Breast epithelium (tissue), 3 donors: ENCODE measurements around the gene SCAF8.

Experiments used
- POLR2A ChIP-seq: fragments of 450-650 bp; IDR thresholded peaks from one replicate; pipeline ENCODE4 v1.6.1; 2016; ENCODE audit warnings: antibody characterized with exemption, mild to moderate bottlenecking, moderate library complexity
- TF ChIP-seq, protein P1 (sequence below), 3 donors: fragments of 450-650 bp; IDR thresholded peaks; one replicate each; pipeline ENCODE4 v1.5.1; 2016 to 2017; ENCODE audit warnings: antibody characterized with exemption in 3 of 3, mild to moderate bottlenecking in 3 of 3, moderate library complexity in 3 of 3

DNA sequence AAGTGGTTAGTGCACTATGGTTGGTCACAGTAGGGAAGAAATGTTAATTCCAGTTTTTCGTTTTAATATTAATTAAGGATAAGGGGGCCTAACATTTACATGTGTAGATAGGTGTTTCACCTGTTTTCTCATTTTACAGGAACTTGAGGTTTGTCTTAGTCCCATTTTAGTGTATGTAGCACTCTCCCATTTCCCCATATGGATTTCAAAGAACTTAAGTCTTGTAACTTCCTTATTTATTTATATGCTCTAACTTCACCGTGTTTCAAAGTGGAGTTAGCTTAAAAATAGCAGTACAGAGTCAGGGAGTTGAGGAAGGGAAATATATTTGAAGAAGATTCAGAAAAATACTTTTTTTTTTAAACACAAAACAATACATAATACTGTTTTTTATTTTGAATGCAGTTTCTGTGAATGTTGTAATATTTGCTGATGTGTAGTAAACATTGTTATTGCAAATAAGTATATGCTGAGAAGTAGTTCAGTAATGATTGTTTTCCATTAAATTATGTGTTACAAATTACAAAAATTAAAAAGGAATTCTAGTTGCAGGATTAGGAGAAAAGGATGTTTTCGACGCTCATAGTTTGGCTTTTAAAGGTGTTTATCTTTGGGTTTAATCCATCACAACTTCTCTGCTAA is 3.5 kb downstream of the SCAF8 start:
- TF ChIP-seq, protein P1, sequence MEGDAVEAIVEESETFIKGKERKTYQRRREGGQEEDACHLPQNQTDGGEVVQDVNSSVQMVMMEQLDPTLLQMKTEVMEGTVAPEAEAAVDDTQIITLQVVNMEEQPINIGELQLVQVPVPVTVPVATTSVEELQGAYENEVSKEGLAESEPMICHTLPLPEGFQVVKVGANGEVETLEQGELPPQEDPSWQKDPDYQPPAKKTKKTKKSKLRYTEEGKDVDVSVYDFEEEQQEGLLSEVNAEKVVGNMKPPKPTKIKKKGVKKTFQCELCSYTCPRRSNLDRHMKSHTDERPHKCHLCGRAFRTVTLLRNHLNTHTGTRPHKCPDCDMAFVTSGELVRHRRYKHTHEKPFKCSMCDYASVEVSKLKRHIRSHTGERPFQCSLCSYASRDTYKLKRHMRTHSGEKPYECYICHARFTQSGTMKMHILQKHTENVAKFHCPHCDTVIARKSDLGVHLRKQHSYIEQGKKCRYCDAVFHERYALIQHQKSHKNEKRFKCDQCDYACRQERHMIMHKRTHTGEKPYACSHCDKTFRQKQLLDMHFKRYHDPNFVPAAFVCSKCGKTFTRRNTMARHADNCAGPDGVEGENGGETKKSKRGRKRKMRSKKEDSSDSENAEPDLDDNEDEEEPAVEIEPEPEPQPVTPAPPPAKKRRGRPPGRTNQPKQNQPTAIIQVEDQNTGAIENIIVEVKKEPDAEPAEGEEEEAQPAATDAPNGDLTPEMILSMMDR (IDR thresholded peaks at IDR 0.05): no peak
- no peak for TF ChIP-seq POLR2A
